GM19099 (cell line): ENCODE measurements around the gene CAPN7.

Experiments used
- POLR2A ChIP-seq: IDR thresholded peaks from 3 replicates; pipeline ENCODE4 v1.6.1; 2011; ENCODE audit warnings: low read depth; ENCODE audit not compliant: insufficient read length; ENCODE audit errors: extremely low read depth

Gene CAPN7

DNA sequence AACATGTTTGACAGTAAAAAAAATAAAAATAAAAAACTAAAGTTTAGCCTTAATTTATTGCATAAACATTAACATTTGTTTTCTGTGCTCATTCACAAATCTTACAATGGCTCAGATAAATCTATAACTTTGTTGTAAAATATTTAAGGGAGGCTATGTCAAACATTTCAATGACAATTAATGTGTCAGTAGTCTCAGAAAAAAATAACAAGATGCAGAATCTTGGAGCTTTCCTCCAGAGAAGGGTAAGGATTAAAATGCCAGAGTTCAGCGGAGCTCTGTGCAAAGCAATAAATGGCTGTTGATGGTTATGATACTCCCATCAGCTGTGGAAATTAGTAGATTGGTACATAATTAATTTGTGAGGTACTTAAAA lies 20.0 kb upstream of the CAPN7 start:
- no peak for TF ChIP-seq POLR2A

DNA sequence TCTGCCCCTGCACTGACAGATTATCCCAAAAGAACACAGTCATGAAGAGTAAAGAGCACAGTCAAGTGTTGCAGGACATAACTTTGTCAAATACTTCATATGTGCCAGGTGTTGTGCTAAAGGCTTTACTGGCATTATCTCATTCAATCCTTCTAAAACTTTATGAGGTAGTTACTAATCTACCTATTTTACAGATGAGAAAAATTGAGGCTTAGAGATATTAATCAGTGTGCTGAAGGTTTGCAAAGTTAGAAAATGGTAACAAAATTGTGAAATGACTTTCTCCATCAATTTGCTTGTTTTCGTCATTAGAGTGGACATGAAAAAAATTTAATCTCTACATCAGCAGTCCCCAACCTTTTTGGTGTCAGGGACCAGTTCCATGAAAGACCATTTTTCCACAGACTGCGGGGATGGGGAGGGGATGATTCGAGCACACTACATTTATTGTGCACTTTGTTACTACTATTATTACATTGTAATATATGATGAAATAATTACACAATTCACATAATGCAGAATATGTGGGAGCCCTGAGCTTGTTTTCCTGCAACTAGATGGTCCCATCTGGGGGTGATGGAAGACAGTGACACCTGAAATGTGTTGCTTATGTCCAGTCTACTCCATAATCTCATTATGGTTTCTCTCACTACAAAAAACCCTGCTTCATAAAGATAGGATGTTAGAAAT lies 8.6 kb upstream of the CAPN7 start:
- no peak for TF ChIP-seq POLR2A

DNA sequence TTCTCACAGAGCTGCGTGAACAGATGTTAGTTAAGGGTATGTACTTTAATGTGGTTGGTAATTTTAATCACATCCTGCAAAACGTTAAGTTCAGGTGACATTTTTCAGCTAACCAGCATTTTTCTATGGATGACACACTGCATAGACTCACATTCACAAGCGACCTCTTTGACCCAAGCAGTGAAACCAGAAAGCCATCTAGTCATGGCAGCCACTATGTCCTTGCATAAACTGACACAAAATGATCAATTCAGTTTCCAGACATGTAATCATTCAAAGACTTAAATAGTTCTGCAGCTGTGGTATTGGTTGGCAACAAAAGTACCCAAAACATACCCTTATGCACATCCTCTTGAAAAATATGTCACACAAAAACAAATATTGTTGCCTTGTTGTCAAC lies 7.4 kb upstream of the CAPN7 start:
- TF ChIP-seq POLR2A: no peak

DNA sequence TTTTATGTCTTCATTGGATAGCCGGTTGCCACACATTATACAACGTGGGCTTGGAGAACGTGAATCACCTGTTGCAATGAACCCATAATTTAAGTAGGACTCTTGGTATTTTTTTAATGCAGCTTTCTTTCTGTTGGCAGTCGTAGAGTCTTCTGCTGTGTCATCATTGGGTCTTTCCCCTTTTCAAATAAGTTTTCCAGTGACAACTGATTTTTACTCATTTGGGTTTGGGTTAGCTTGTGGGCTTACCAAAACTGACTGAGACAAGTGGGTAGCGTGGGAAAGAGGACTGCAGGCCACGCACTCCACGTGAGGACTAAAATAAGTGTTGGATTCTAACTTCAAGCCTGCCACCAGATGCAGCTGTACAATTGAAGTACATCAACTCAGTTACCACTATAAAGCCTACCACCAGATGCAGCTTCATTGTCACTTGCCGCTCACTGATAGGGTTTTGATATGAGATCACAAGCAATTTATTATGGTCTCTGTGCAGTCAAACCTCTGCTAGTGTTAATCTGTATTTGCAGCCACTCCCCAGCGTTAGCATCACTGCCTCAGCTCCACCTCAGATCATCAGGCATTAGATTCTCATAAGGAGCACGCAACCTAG lies 6.4 kb upstream of the CAPN7 start:
- TF ChIP-seq POLR2A: no peak

DNA sequence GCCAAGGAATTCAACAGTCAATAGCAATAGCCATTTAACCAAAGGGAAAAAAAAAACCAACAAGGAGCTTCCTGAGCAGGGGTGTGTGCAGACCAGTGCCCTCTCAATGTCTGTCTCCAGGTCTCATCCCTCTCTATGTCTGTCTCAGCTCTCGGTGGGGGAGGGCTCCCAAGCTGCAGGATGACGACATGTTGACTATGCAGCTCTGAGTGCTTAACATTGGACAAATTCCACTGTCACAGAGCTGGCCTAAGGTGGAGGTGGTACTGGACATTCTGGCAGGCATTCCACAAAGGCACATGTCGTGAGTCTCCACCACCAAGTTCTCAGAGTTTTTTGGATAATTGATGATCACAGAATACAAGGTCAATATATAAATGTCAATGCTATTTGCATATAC lies 2.0 kb upstream of the CAPN7 start:
- TF ChIP-seq POLR2A: no peak

DNA sequence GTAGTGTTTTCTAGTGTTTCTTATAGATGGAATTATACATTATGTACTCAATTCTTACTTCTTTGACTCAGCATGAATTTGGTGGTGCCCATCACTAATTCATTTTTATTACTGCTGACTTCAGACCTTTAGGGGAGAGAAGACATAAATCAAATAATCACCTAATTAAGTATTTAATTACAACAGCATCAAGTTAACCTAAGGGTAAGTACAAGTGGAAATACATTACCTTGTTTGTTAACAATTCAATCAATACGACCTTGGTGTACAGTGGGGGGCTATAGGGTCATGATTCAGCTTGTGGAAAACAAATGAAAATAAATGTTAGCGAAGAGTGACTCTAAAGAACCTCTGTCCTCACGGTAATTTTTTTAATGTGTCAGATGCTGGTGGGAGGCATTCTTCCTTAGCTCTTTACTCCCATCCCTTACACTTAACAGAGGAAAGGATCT lies 538 bp upstream of the CAPN7 start:
- no peak for TF ChIP-seq POLR2A

DNA sequence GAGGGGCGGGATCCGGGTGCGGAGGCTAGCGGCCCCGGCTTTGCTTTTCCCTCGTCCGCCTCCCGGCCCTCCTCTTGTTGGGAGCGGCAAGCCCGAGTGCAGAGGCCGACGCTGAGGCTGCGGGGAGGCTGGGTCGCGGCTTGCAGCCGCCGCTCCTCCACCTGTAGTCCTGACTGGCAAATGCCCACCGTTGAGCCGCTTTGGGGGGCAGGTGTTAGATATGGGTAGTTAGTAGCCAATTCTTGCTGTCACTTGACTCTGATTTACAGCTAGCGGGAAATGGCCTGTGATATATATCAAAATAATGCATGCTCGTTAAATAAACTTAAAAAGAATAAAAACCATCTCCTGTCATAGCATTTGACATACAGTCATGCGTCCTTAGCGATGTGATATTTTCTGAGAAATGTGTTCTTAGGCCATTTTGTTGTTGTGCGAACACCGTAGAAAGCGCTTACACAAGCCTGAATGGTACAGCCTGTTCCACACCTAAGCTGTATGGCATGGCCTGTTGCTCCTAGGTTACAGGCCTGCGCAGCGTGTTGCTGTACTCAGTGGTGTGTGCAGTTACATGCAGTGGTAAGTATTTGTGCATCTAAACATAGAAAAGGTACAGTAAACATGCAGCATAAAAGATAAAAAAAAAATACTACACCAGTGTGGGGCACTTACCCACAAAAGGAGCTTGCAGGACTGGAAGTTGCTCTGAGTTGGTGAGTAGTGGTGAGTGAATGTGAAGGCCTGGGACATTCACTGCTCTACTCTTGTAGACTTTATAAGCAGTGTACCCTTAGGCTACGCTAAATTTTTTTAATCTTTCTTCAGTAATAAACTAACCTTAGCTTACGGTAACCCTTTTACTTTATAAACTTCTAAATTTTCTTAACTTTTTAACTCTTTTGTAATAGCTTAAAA lies 873 bp downstream of the CAPN7 start:
- TF ChIP-seq POLR2A: no peak

DNA sequence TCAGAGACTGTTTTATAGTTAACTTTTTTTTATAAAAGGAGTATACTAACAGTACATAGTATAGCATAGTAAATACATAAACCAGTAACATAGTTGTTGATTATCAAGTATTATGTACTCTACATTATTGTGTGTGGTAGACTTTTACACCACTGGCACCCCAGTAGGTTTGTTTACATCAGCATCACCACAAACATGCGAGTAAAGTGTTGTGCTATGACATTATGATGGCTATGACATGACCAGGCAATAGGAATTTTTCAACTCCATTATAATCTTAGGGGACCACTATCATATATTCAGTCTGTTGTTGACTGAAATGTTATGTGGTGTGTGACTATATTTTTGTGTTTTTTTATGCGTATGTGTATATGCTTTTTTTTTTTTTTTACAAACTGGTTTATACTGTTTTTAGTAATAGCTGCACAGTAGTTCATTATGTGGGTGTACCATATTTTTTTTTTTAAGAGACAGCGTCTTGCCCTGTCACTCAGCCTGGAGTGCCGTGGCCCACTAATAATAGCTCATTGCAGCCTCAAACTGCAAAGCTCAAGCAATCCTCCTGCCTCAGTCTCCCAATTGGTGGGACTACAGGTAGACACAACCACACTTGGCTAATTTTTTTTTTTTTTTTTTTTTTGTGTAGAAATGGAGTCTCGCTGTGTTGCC lies 1.9 kb downstream of the CAPN7 start:
- TF ChIP-seq POLR2A: no peak

DNA sequence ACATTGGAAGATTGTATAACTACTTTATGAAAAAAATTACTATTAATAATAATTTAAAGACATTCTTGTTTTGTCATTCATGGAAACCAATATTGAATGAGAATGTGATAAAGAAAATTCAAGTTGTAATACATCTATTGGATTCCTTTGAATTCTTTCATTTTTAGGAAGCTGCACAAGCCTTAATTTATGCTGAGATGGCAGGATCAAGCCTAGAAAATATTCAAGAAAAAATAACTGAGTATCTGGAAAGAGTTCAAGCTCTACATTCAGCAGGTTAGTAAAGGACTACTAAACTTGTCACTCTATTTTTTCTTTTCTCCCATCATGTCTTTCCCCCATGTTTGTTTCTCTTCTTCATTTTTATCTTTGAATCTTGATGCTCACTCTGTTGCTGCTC lies 5.9 kb downstream of the CAPN7 start:
- TF ChIP-seq POLR2A: no peak

DNA sequence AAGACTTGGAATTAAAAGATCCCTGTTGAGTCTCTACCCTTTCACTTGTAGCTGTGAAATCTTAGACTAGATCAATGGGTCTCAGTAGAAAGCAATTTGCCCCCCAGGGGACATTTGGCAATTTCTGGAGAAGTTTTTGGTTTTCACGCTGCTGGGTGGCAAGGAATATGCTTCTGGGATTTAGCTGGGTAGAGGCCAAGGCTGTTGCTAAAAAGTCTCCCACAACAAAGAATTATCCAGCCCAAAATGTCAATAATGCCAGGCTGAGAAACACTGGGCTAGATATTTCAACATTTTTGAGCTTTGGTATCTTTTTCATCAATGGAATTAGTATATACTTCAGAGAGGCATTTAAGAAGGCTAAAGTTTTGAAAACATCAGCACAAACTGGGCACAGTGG lies 8.7 kb downstream of the CAPN7 start:
- no peak for TF ChIP-seq POLR2A

DNA sequence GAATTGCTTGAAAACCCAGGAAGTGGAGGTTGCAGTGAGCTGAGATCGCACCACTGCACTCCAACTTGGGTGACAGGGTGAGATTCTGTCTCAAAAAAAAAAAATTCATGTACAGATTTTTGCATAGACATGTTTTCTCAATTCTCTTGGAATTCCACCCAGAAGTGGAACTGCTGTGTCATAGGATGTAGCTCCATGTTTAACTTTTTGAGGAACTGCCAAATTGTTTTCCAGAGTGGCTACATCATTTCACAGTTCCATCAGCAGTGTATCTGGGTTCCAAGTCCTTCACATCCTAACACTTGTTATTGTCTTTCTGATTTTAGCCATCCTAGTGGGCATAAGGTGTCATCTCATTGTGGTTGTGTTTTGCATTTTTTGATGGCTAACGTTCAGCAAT lies 9.9 kb downstream of the CAPN7 start:
- TF ChIP-seq POLR2A: no peak

DNA sequence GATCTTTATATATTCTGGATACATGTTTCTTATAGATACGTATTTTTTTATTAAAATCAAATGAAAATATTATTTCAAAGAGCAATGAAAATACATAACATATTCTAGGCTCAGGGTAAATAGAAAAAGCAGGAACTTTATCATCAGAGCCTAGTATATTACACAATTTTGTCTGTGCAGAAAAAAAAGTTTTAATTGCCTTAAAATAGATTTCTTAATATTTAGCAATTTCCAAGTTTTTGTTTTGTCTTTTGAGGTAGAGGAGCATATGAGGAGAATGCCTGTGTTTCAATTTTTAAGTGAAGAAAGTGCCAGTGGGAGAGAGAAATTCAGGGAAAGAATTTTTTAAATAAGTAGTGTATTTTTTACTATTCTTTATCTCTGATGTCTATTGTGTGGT lies 10.5 kb downstream of the CAPN7 start:
- TF ChIP-seq POLR2A: no peak

DNA sequence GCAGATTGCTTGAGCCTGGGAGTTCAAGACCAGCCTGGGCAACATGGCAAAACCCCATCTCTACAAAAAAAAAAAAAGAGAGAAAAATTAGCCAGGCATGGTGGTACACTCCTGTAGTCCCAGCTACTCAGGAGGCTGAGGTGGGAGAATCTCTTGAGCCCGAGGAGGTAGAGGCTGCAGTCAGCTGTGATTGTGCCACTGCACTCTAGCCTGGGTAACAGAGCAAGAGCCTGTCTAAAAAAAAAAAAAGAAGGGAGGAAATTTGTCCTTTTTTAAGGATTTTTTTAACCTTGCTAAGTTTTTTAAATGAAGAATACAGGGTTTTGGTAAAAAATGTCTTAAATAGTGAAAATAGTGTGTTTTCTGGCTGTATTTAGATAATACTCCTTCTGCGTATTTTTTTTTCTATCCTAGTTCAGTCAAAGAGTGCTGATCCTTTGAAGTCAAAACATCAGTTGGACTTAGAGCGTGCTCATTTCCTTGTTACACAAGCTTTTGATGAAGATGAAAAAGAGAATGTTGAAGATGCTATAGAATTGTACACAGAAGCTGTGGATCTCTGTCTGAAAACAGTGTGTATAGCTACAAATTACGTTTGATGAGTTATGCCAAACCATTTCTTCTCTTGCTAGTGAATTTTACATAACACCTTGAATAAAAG lies 11.1 kb downstream of the CAPN7 start:
- no peak for TF ChIP-seq POLR2A

DNA sequence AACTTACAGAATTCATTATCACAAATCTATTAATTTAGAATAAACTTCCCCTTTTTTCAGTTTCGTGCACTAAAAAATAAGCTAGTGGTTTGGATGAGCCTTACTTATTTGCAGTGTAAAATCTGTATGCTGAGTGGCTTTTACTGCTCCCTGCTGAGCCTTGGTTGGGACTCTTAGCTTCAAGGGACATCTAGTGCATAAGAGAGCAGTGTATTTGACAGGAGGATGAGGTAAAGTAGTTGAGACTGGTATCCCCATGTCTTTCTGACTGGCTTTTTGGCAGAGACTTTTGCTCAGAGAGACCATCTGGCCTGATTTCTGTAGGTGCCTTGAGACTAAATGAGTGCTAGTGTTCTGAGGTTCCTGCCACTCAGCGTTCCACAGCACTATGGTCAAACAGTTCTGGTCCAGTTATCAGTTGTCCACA lies 11.8 kb downstream of the CAPN7 start:
- TF ChIP-seq POLR2A: no peak

DNA sequence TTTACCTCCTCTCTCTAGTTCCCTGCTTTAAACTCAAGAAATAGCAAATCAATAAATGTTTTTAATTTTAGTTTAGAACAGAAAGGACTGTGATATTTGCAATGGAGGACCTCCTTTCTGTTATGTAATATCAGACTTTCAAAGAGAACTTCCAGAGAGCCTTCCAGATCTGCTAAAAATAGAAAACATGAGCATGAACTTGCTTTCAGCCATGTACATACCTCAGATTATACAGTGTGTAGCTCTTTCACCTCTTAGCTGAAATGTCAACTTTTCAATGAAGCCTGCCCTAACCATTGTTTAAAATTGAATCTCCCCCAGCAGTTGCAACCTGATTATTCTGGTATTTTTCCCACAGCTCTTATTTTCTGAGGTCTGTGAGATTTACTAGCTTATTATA lies 12.6 kb downstream of the CAPN7 start:
- no peak for TF ChIP-seq POLR2A

DNA sequence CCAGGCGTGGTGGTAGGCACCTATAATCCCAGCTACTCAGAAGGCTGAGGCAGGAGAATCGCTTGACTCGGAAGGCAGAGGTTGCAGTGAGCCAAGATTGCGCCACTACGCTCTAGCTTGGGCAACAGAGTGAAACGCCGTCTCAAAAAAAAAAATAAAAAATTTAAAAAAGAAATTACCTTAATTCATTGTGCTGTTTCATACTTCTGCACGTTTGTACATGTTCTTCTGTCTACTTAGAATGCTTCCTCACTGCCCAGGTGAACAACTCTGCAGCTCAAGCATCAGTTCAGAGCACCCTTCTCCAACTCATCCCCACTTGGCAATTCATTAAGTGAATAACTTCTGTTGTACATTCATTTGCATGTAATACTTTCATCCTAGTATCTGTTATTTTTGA lies 14.0 kb downstream of the CAPN7 start:
- no peak for TF ChIP-seq POLR2A

DNA sequence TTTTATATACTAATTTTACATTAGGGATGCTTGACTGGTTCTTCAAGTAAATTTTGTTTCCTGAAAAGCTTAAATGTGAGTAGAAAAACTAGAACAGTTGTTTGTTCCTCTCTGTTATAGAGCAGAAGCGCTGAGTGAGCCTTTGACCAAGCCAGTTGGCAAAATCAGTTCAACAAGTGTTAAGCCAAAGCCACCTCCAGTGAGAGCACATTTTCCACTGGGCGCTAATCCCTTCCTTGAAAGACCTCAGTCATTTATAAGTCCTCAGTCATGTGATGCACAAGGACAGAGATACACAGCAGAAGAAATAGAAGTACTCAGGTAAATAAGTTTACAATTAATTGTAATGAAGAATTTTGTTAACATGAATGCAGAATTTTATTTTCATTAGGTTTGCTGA lies 14.6 kb downstream of the CAPN7 start:
- no peak for TF ChIP-seq POLR2A
